SJSA1 (cell line): Measurements from ENCODE around the gene CPM. TPM values are rescaled to one million over a fixed set of nuclear protein-coding genes. Genes with fewer than 3 reads are reported as not detected.
"Not testable (repeated sequence)": the region's sequence is repeated elsewhere in the genome, so short reads cannot be mapped to it uniquely, and the experiment has no call there.

ENCODE experiments used
- DNase-seq, 2 experiments: peaks; one replicate each; pipeline ENCODE4 v3.0.0-alpha.2; 2015 to 2020; ENCODE audit warnings: low spot score in 2 of 2, low read depth in 1 of 2
- H3K27ac ChIP-seq: fragments of 250-450 bp; sonication (Bioruptor Pico); 2 replicates; pipeline ENCODE4 v1.5.1; 2020; ENCODE audit warnings: mild to moderate bottlenecking, moderate library complexity
- H3K27me3 ChIP-seq: fragments of 250-450 bp; sonication (Bioruptor Pico); replicated peaks from 2 replicates; pipeline ENCODE4 v1.5.1; 2020; ENCODE audit warnings: mild to moderate bottlenecking, moderate library complexity
- H3K36me3 ChIP-seq: fragments of 250-450 bp; sonication (Bioruptor Pico); 2 replicates; pipeline ENCODE4 v1.5.1; 2020; ENCODE audit warnings: mild to moderate bottlenecking
- H3K4me1 ChIP-seq: fragments of 250-450 bp; sonication (Bioruptor Pico); replicated peaks from 2 replicates; pipeline ENCODE4 v1.6.1; 2021; ENCODE audit warnings: mild to moderate bottlenecking
- H3K4me3 ChIP-seq: fragments of 250-450 bp; sonication (Bioruptor Pico); 2 replicates; pipeline ENCODE4 v1.5.1; 2020; ENCODE audit warnings: mild to moderate bottlenecking
- H3K9me3 ChIP-seq: fragments of 250-450 bp; sonication (Bioruptor Pico); replicated peaks from 2 replicates; pipeline ENCODE4 v1.5.1; 2020; ENCODE audit warnings: mild to moderate bottlenecking
- total RNA-seq: library from RNA; depleted of rRNA; stranded (reverse); fragments of >200 nt; shearing (Covaris generic); gene quantifications from 2 replicates; pipeline ENCODE4 v1.2.3, GENCODE V29; 2014; rRNA removed

CPM gene
- total RNA-seq, 1 experiment from 2014 or later = 72.6 TPM

- H3K4me1 ChIP-seq, H3K4me3 ChIP-seq, H3K36me3 ChIP-seq, H3K27ac ChIP-seq: not testable (repeated sequence)
- Histone ChIP-seq H3K9me3 (peaks cover 13% of the 10 kb centered on the region), H3K27me3 (peaks cover 13% of the 10 kb centered on the region)
- DNase-seq = peak in 1 of 2 experiments; percentile 91
These were observed 129.9 kb downstream of the CPM start for GRCh38 chr12:68802911-68803651.

GRCh38 chr12:68802372-68802745 lies 130.6 kb downstream of the CPM start:
- not testable (repeated sequence) for H3K4me3 ChIP-seq, H3K4me1 ChIP-seq, H3K36me3 ChIP-seq, H3K27ac ChIP-seq
- Histone ChIP-seq H3K9me3 (peaks cover 13% of the 10 kb centered on the region), H3K27me3 (peaks cover 17% of the 10 kb centered on the region)
- DNase-seq = peak in 1 of 2 experiments; percentile 85

Other genes starting within 250 kb of the CPM start
- gene NUP107, start 246.2 kb downstream of the CPM start, total RNA-seq = 62.8 and 93.5 TPM in 2 replicates
- 0.63 and 4.9 TPM in 2 replicates for gene SLC35E3, start 187.0 kb downstream of the CPM start, total RNA-seq
- 2,133 and 2,408 TPM in 2 replicates for gene MDM2, start 125.0 kb downstream of the CPM start, total RNA-seq